Measurements from ENCODE around the gene PIM1. TPM values are rescaled to one million over a fixed set of nuclear protein-coding genes. Genes with fewer than 3 reads are reported as not detected.

The PIM1 gene
- total and polyA plus RNA-seq, 9 of the 15 experiments (the other 6 are each of a cell fraction or from before 2014, with no cell fraction given) = 19.0 to 789 (median 212) TPM

- no peak for TF ChIP-seq PHF21A (IDR thresholded peaks at IDR 0.05; ENCODE audit: borderline replicate concordance, low read depth)
- TF ChIP-seq KDM4B (IDR thresholded peaks at IDR 0.05; ENCODE audit: borderline replicate concordance in 2 of 2, low read depth in 1 of 2) = no peak
- TF ChIP-seq PRDM10 (IDR thresholded peaks at IDR 0.05; ENCODE audit: partially characterized antibody) = no peak
- TF ChIP-seq GTF3C2 (IDR thresholded peaks at IDR 0.05; ENCODE audit: borderline replicate concordance, extremely low read depth, insufficient read length) = no peak
- TF ChIP-seq STAT5A (IDR thresholded peaks at IDR 0.05; ENCODE audit: borderline replicate concordance, low read length) = no peak
- TF ChIP-seq HDAC1 (IDR thresholded peaks at IDR 0.05) = no peak
Measured at GRCh38 chr6:37162740-37163139, 7.2 kb upstream of the PIM1 start (continued).
